HepG2 (cell line): ENCODE measurements around the gene MYL6B. TPM values are rescaled to one million over a fixed set of nuclear protein-coding genes. Genes with fewer than 3 reads are reported as not detected.

Source experiments
- ARID3A ChIP-seq: IDR thresholded peaks from 2 replicates; pipeline ENCODE4 v1.6.1; 2012; ENCODE audit warnings: low read depth, low read length, improper control_type of control experiment
- BCLAF1 ChIP-seq: fragments of 450-650 bp; IDR thresholded peaks from 2 replicates; pipeline ENCODE4 v1.6.1; 2017; ENCODE audit warnings: mild to moderate bottlenecking
- CHD4 ChIP-seq: fragments of 200-600 bp; sonication (generic); IDR thresholded peaks from 2 replicates; pipeline ENCODE4 v1.7.0; 2017; ENCODE audit warnings: mild to moderate bottlenecking, low read length, borderline replicate concordance
- CSRNP1 ChIP-seq: sonication (generic); formaldehyde crosslinking; IDR thresholded peaks from 2 replicates; pipeline ENCODE4 v1.8.1; 2023; ENCODE audit warnings: mild to moderate bottlenecking, missing genetic modification reagents
- DZIP1 ChIP-seq: sonication (generic); formaldehyde crosslinking; IDR thresholded peaks from 2 replicates; pipeline ENCODE4 v1.5.0; 2020; ENCODE audit warnings: mild to moderate bottlenecking, missing genetic modification reagents
- EED ChIP-seq: sonication (generic); formaldehyde crosslinking; IDR thresholded peaks from 2 replicates; pipeline ENCODE4 v1.5.0; 2020; ENCODE audit warnings: mild to moderate bottlenecking, missing genetic modification reagents
- ELF4 ChIP-seq: sonication (generic); formaldehyde crosslinking; IDR thresholded peaks from 2 replicates; pipeline ENCODE4 v1.5.0; 2020; ENCODE audit warnings: missing genetic modification reagents, mild to moderate bottlenecking, moderate library complexity, borderline replicate concordance
- FOXO1 ChIP-seq: sonication (generic); formaldehyde crosslinking; IDR thresholded peaks from 2 replicates; pipeline ENCODE4 v1.4.0; 2020; ENCODE audit warnings: missing genetic modification reagents
- HIVEP1 ChIP-seq: sonication (generic); formaldehyde crosslinking; IDR thresholded peaks from 2 replicates; pipeline ENCODE4 v1.4.0; 2020; ENCODE audit warnings: mild to moderate bottlenecking, missing genetic modification reagents
- MYPOP ChIP-seq: sonication (generic); formaldehyde crosslinking; IDR thresholded peaks from 2 replicates; pipeline ENCODE4 v1.8.1; 2023; ENCODE audit warnings: mild to moderate bottlenecking, moderate library complexity, missing genetic modification reagents
- ZBTB38 ChIP-seq: sonication (generic); formaldehyde crosslinking; IDR thresholded peaks from 2 replicates; pipeline ENCODE4 v1.5.1; 2020; ENCODE audit warnings: mild to moderate bottlenecking, missing genetic modification reagents
- ZBTB43 ChIP-seq: sonication (generic); formaldehyde crosslinking; conservative IDR thresholded peaks from 2 replicates; pipeline ENCODE4 v1.4.0; 2020; ENCODE audit warnings: missing genetic modification reagents
- ZBTB46 ChIP-seq: sonication (generic); formaldehyde crosslinking; IDR thresholded peaks from 2 replicates; pipeline ENCODE4 v1.4.0; 2020; ENCODE audit warnings: mild to moderate bottlenecking, missing genetic modification reagents, borderline replicate concordance
- ZNF329 ChIP-seq: sonication (generic); formaldehyde crosslinking; IDR thresholded peaks from 2 replicates; pipeline ENCODE4 v1.9.0; 2021; ENCODE audit warnings: low read depth, mild to moderate bottlenecking, missing genetic modification reagents
- ZNF496 ChIP-seq: sonication (generic); formaldehyde crosslinking; IDR thresholded peaks from 2 replicates; pipeline ENCODE4 v1.8.1; 2023; ENCODE audit warnings: mild to moderate bottlenecking, moderate library complexity, missing genetic modification reagents; ENCODE audit not compliant: insufficient replicate concordance
- polyA plus RNA-seq, 8 experiments: library from polyadenylated mRNA; depleted of rRNA in 3 of 8; stranded (reverse) in 7 of 8; unstranded in 1 of 8; fragments of >200 nt; fragmentation: Illumina TruSeq in 4 of 8; extraction: Trizol in 4 of 8; gene quantifications; 2 replicates each; pipeline versions ENCODE4 v1.2.1 to v1.2.3, GENCODE V29; 2011 to 2016; ENCODE audit warnings: low read depth in 4 of 8, missing spikeins in 1 of 8, mixed read lengths in 1 of 8; ENCODE audit not compliant: insufficient read depth in 1 of 8
- total RNA-seq, 5 experiments: library from RNA; depleted of rRNA; stranded (reverse); fragments of >200 nt; fragmentation: Illumina TruSeq; extraction: Trizol; gene quantifications; 2 replicates each; pipeline ENCODE4 v1.2.3, GENCODE V29; 2016; ENCODE audit warnings: low read depth in 1 of 5

Gene MYL6B
- total and polyA plus RNA-seq, 2 of the 13 experiments (the other 11 are each of a cell fraction or from before 2014, with no cell fraction given), result 75.7 to 88.7 TPM

GRCh38 chr12:56151672-56152131 is 685 bp upstream of the MYL6B start (continued):
- TF ChIP-seq ZBTB46 (CRISPR knock-in tag) (no peak), EED (CRISPR knock-in tag) (no peak), FOXO1 (CRISPR knock-in tag) (no peak), BCLAF1 (no peak), CHD4 (peak; percentile 8; the same call in 1 of the 2 replicates), ZNF329 (CRISPR knock-in tag) (no peak), ZBTB43 (CRISPR knock-in tag) (peak; percentile 59; the same call in 1 of the 2 replicates), MYPOP (CRISPR knock-in tag) (no peak), ELF4 (CRISPR knock-in tag) (no peak), HIVEP1 (CRISPR knock-in tag) (no peak), CSRNP1 (CRISPR knock-in tag) (no peak), ZNF496 (CRISPR knock-in tag) (no peak), DZIP1 (no peak), ARID3A (no peak), ZBTB38 (CRISPR knock-in tag) (0 out of 2 replicates have a peak, but pooled peaks have one; percentile 22)
